ENCODE results near the gene RTL9.
"Not testable (repeated sequence)": the region's sequence is repeated elsewhere in the genome, so short reads cannot be mapped to it uniquely, and the experiment has no call there.

Gene RTL9

GRCh38 chrX:110358548-110358947 is at the start of gene RTL9:
RTL9 (plus strand) TSS chrX:110358848; CDS start chrX:110450618, 91,770 bp downstream.
- in situ Hi-C loops (cut with MboI; ENCODE audit: low sequenced_read_pairs), result no loop called here

GRCh38 chrX:110310000-110310790 is 48.5 kb upstream of the RTL9 start:
- in situ Hi-C loops (cut with MboI; ENCODE audit: low sequenced_read_pairs), result no loop called here

GRCh38 chrX:110310896-110311295 is 47.8 kb upstream of the RTL9 start:
- in situ Hi-C loops (cut with MboI; ENCODE audit: low sequenced_read_pairs), result no loop called here

GRCh38 chrX:110311437-110312230 is 47.0 kb upstream of the RTL9 start:
- in situ Hi-C loops (cut with MboI; ENCODE audit: low sequenced_read_pairs), result no loop called here

GRCh38 chrX:110315551-110315950 is 43.1 kb upstream of the RTL9 start:
- in situ Hi-C loops (cut with MboI; ENCODE audit: low sequenced_read_pairs), result no loop called here

- in situ Hi-C loops (cut with MboI; ENCODE audit: low sequenced_read_pairs), result no loop called here
Measured at GRCh38 chrX:110316351-110317060, 42.1 kb upstream of the RTL9 start.

GRCh38 chrX:110317061-110317819 is 41.4 kb upstream of the RTL9 start:
- in situ Hi-C loops (cut with MboI; ENCODE audit: low sequenced_read_pairs), result no loop called here

GRCh38 chrX:110317820-110318663 is 40.6 kb upstream of the RTL9 start, which contains the start of gene AMMECR1:
AMMECR1 (minus strand) TSS chrX:110318085; CDS start chrX:110318071, 14 bp downstream.
- in situ Hi-C loops (cut with MboI; ENCODE audit: low sequenced_read_pairs), result no loop called here

- in situ Hi-C loops (cut with MboI; ENCODE audit: low sequenced_read_pairs), result no loop called here
Measured at GRCh38 chrX:110318664-110318968, 40.0 kb upstream of the RTL9 start.

- in situ Hi-C loops (cut with MboI; ENCODE audit: low sequenced_read_pairs), result no loop called here
Measured at GRCh38 chrX:110320381-110320987, 38.2 kb upstream of the RTL9 start.

- in situ Hi-C loops (cut with MboI; ENCODE audit: low sequenced_read_pairs), result no loop called here
Measured at GRCh38 chrX:110321081-110321480, 37.6 kb upstream of the RTL9 start.

- in situ Hi-C loops (cut with MboI; ENCODE audit: low sequenced_read_pairs), result no loop called here
Measured at GRCh38 chrX:110321670-110322069, 37.0 kb upstream of the RTL9 start.

GRCh38 chrX:110322603-110323002 is 36.0 kb upstream of the RTL9 start:
- in situ Hi-C loops (cut with MboI; ENCODE audit: low sequenced_read_pairs), result no loop called here

- in situ Hi-C loops (cut with MboI; ENCODE audit: low sequenced_read_pairs), result no loop called here
Measured at GRCh38 chrX:110326712-110327111, 31.9 kb upstream of the RTL9 start.

GRCh38 chrX:110327336-110327735 is 31.3 kb upstream of the RTL9 start:
- in situ Hi-C loops (cut with MboI; ENCODE audit: low sequenced_read_pairs), result no loop called here

- in situ Hi-C loops (cut with MboI; ENCODE audit: low sequenced_read_pairs), result not testable (repeated sequence)
Measured at GRCh38 chrX:110328613-110329012, 30.0 kb upstream of the RTL9 start.

- in situ Hi-C loops (cut with MboI; ENCODE audit: low sequenced_read_pairs), result no loop called here
Measured at GRCh38 chrX:110331444-110332030, 27.1 kb upstream of the RTL9 start.

GRCh38 chrX:110333458-110333857 is 25.2 kb upstream of the RTL9 start:
- in situ Hi-C loops (cut with MboI; ENCODE audit: low sequenced_read_pairs), result not testable (repeated sequence)

- in situ Hi-C loops (cut with MboI; ENCODE audit: low sequenced_read_pairs), result no loop called here
Measured at GRCh38 chrX:110338935-110339334, 19.7 kb upstream of the RTL9 start.

Data from hTERT RPE-1 (cell line).